Stimulated activated CD4-positive, alpha-beta T cell treated with anti-CD3 and anti-CD28 coated beads, Interleukin-4, amount 100 ng/mL, for 48 hours (primary cell): ENCODE data around the gene LILRB1.
"Not testable (repeated sequence)": the region's sequence is repeated elsewhere in the genome, so short reads cannot be mapped to it uniquely, and the experiment has no call there.

ENCODE experiments used
- DNase-seq, 2 donors: peaks; one replicate each; pipeline ENCODE4 v3.0.0-alpha.2; 2020; ENCODE audit warnings: low read depth in 2 of 2

The LILRB1 gene

GRCh38 chr19:54661846-54662481, 31.7 kb downstream of the LILRB1 start:
- DNase-seq: no peak

GRCh38 chr19:54662730-54663129, 32.4 kb downstream of the LILRB1 start, which contains the start of gene LILRB4:
LILRB4 (plus strand) TSS chr19:54662985; CDS start chr19:54663034, 49 bp downstream.
- no peak for DNase-seq

- no peak for DNase-seq
Observed at GRCh38 chr19:54665530-54665929, 35.2 kb downstream of the LILRB1 start.

GRCh38 chr19:54667217-54667616, 36.9 kb downstream of the LILRB1 start:
- no peak for DNase-seq

GRCh38 chr19:54668353-54668752, 38.1 kb downstream of the LILRB1 start:
- DNase-seq: no peak

- no peak for DNase-seq
Observed at GRCh38 chr19:54670576-54671357, 40.5 kb downstream of the LILRB1 start.

GRCh38 chr19:54673222-54673621, 42.9 kb downstream of the LILRB1 start:
- DNase-seq: no peak

- DNase-seq: no peak
Observed at GRCh38 chr19:54674021-54674617, 43.8 kb downstream of the LILRB1 start.

- DNase-seq: not testable (repeated sequence)
Observed at GRCh38 chr19:54676210-54676834, 46.0 kb downstream of the LILRB1 start.

- DNase-seq: no peak
Observed at GRCh38 chr19:54677217-54677616, 46.9 kb downstream of the LILRB1 start.

- DNase-seq: not testable (repeated sequence)
Observed at GRCh38 chr19:54681596-54681995, 51.3 kb downstream of the LILRB1 start.

- no peak for DNase-seq
Observed at GRCh38 chr19:54682306-54682856, 52.1 kb downstream of the LILRB1 start.

GRCh38 chr19:54684527-54684926, 54.2 kb downstream of the LILRB1 start:
- DNase-seq: no peak
